Keratinocyte (primary cell): Measurements from ENCODE around the gene CRADD. TPM values are rescaled to one million over a fixed set of nuclear protein-coding genes. Genes with fewer than 3 reads are reported as not detected.
A peak's percentile ranks its signal among the peaks of the same experiment; 100 is the strongest.

Experiments
- DNase-seq: peaks from one replicate; pipeline ENCODE4 v3.0.0-alpha.2; 2011; ENCODE audit warnings: low read depth, missing footprints, low spot score
- FAIRE-seq: peaks from 2 replicates; lab custom pipeline; 2011; peaks lifted over from hg19 to GRCh38; lab: Jason Lieb, UNC
- H2AFZ ChIP-seq: 2 replicates; pipeline ENCODE4 v1.6.0; 2012; ENCODE audit warnings: low read length, control low read depth, inconsistent platforms; ENCODE audit not compliant: control insufficient read depth
- H3K27ac ChIP-seq: 2 replicates; pipeline ENCODE4 v1.5.1; 2011; ENCODE audit warnings: low read length; ENCODE audit not compliant: control insufficient read depth, insufficient read depth
- H3K27me3 ChIP-seq: 3 replicates; pipeline ENCODE4 v1.6.0; 2011; ENCODE audit warnings: low read length; ENCODE audit not compliant: control insufficient read depth, insufficient read depth; ENCODE audit errors: extremely low read depth
- H3K36me3 ChIP-seq, 2 experiments: 2 replicates in 1 of 2; 3 replicates in 1 of 2; pipeline ENCODE4 v1.5.1; 2011; ENCODE audit warnings: low read length in 2 of 2, mild to moderate bottlenecking in 1 of 2; ENCODE audit not compliant: control insufficient read depth in 2 of 2, insufficient read depth in 2 of 2; ENCODE audit errors: extremely low read depth in 1 of 2
- H3K4me1 ChIP-seq: 3 replicates; pipeline ENCODE4 v1.5.1; 2011; ENCODE audit warnings: low read length; ENCODE audit not compliant: control insufficient read depth, insufficient read depth; ENCODE audit errors: extremely low read depth
- H3K4me2 ChIP-seq: 3 replicates; pipeline ENCODE4 v1.6.0; 2011; ENCODE audit warnings: low read depth, low read length; ENCODE audit not compliant: control insufficient read depth, insufficient read depth; ENCODE audit errors: extremely low read depth
- H3K4me3 ChIP-seq, 3 experiments: fragments of 200-600 bp in 1 of 3; sonication (generic) in 1 of 3; 2 replicates in 2 of 3; 3 replicates in 1 of 3; pipeline ENCODE4 v1.5.1; 2011 to 2016; ENCODE audit warnings: low read length in 3 of 3, mild to moderate bottlenecking in 3 of 3, control low read depth in 2 of 3, inconsistent platforms in 1 of 3, low read depth in 1 of 3, mixed read lengths in 1 of 3, mixed run types in 1 of 3, moderate library complexity in 1 of 3; ENCODE audit not compliant: control insufficient read depth in 2 of 3, insufficient read depth in 2 of 3; ENCODE audit errors: extremely low read depth in 1 of 3
- H3K79me2 ChIP-seq: 2 replicates; pipeline ENCODE4 v1.6.0; 2012; ENCODE audit warnings: low read length; ENCODE audit not compliant: control insufficient read depth, insufficient read depth
- H3K9ac ChIP-seq: 3 replicates; pipeline ENCODE4 v1.6.0; 2011; ENCODE audit warnings: low read length; ENCODE audit not compliant: control insufficient read depth, insufficient read depth; ENCODE audit errors: extremely low read depth
- H3K9me1 ChIP-seq: 3 replicates; pipeline ENCODE4 v1.6.0; 2011; ENCODE audit warnings: low read length; ENCODE audit not compliant: control insufficient read depth, insufficient read depth; ENCODE audit errors: extremely low read depth
- H3K9me3 ChIP-seq: 2 replicates; pipeline ENCODE4 v1.5.1; 2012; ENCODE audit warnings: low read depth, low read length; ENCODE audit not compliant: control insufficient read depth
- H4K20me1 ChIP-seq: 3 replicates; pipeline ENCODE4 v1.6.0; 2011; ENCODE audit warnings: low read length; ENCODE audit not compliant: control insufficient read depth, insufficient read depth; ENCODE audit errors: extremely low read depth
- EZH2 ChIP-seq: IDR thresholded peaks from one replicate; pipeline ENCODE4 v1.6.1; 2012; ENCODE audit warnings: inconsistent platforms, mild to moderate bottlenecking, low read length, moderate library complexity
- dilution Hi-C: fragments of 300-500 bp; cut with MboI; formaldehyde crosslinking; loops from one replicate; pipeline ENCODE4 v1.7.0; 2020; ENCODE audit warnings: low sequenced_read_pairs; ENCODE audit not compliant: extremely low pct_ligation_motif_present
- polyA plus RNA-seq, 5 experiments: library from polyadenylated mRNA; depleted of rRNA in 3 of 5; stranded (reverse) in 3 of 5; stranded (forward) in 1 of 5; unstranded in 1 of 5; fragments of >200 nt; gene quantifications; 1 replicate in 1 of 5; 2 replicates in 3 of 5; 3 replicates in 1 of 5; pipeline versions ENCODE4 v1.2.1 to v1.2.3, GENCODE V29; 2011 to 2012; ENCODE audit warnings: missing spikeins in 2 of 5, low read depth in 1 of 5, low replicate concordance in 1 of 5
- TF ChIP-seq, protein P1 (sequence below), 3 experiments: IDR thresholded peaks in 1 of 3; conservative IDR thresholded peaks in 1 of 3; optimal IDR thresholded peaks in 1 of 3; 2 replicates in 2 of 3; 3 replicates in 1 of 3; pipeline versions ENCODE3 to v1.5.1; 2011; ENCODE audit warnings: low read length in 3 of 3, mild to moderate bottlenecking in 3 of 3, moderate library complexity in 2 of 3, control low read depth in 1 of 3, inconsistent platforms in 1 of 3; ENCODE audit not compliant: insufficient read depth in 2 of 3; ENCODE audit errors: extremely low read depth in 1 of 3

CRADD gene
- polyA plus RNA-seq, 1 donor (not counting 4 experiments of a cell fraction or from before 2014, with no cell fraction given): 11.2 TPM

GRCh38 chr12:93776581-93777018 is 99.4 kb downstream of the CRADD start:
- no peaks in the 10 kb centered on the region for H4K20me1 ChIP-seq
- H3K36me3 ChIP-seq: no peaks in the 10 kb centered on the region
- FAIRE-seq (peak; percentile 44), DNase-seq (no peak)
- H3K27me3 ChIP-seq: no peaks in the 10 kb centered on the region
- no peak overlapping the region for H3K27ac ChIP-seq
- no peaks in the 10 kb centered on the region for H3K9me1 ChIP-seq
- no peak overlapping the region for H3K9ac ChIP-seq
- no peak for TF ChIP-seq EZH2
- TF ChIP-seq, protein P1, sequence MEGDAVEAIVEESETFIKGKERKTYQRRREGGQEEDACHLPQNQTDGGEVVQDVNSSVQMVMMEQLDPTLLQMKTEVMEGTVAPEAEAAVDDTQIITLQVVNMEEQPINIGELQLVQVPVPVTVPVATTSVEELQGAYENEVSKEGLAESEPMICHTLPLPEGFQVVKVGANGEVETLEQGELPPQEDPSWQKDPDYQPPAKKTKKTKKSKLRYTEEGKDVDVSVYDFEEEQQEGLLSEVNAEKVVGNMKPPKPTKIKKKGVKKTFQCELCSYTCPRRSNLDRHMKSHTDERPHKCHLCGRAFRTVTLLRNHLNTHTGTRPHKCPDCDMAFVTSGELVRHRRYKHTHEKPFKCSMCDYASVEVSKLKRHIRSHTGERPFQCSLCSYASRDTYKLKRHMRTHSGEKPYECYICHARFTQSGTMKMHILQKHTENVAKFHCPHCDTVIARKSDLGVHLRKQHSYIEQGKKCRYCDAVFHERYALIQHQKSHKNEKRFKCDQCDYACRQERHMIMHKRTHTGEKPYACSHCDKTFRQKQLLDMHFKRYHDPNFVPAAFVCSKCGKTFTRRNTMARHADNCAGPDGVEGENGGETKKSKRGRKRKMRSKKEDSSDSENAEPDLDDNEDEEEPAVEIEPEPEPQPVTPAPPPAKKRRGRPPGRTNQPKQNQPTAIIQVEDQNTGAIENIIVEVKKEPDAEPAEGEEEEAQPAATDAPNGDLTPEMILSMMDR (optimal IDR thresholded peaks at IDR 0.05 in 1 of 3, IDR thresholded peaks at IDR 0.05 in 1 of 3, conservative IDR thresholded peaks at IDR 0.05 in 1 of 3; ENCODE audit: extremely low read depth in 1 of 3, insufficient read depth in 2 of 3, low read length in 3 of 3): no peak
- dilution Hi-C loops: no loop called here
- peaks cover 26% of the 10 kb centered on the region for H3K4me1 ChIP-seq
- no peaks in the 10 kb centered on the region for H3K9me3 ChIP-seq
- no peak overlapping the region for H2AFZ ChIP-seq
- peak overlapping the region; percentile 39 for H3K4me2 ChIP-seq
- H3K4me3 ChIP-seq: no peak overlapping the region
- H3K79me2 ChIP-seq: no peaks in the 10 kb centered on the region

GRCh38 chr12:93777254-93777653 is 100.1 kb downstream of the CRADD start:
- dilution Hi-C loops: no loop called here
- Histone ChIP-seq H3K4me3 (no peak overlapping the region), H2AFZ (peak overlapping the region; percentile 11), H3K27ac (no peak overlapping the region), H4K20me1 (no peaks in the 10 kb centered on the region), H3K27me3 (no peaks in the 10 kb centered on the region), H3K4me1 (peaks cover 26% of the 10 kb centered on the region), H3K36me3 (no peaks in the 10 kb centered on the region), H3K9me3 (no peaks in the 10 kb centered on the region), H3K79me2 (no peaks in the 10 kb centered on the region), H3K4me2 (peak overlapping the region; percentile 39), H3K9me1 (no peaks in the 10 kb centered on the region), H3K9ac (no peak overlapping the region)
- FAIRE-seq (peak; percentile 32), DNase-seq (no peak)
- TF ChIP-seq, protein P1 (optimal IDR thresholded peaks at IDR 0.05 in 1 of 3, IDR thresholded peaks at IDR 0.05 in 1 of 3, conservative IDR thresholded peaks at IDR 0.05 in 1 of 3; ENCODE audit: extremely low read depth in 1 of 3, insufficient read depth in 2 of 3, low read length in 3 of 3): no peak
- no peak for TF ChIP-seq EZH2
